ENCODE data around the gene G6PC1. TPM values are rescaled to one million over a fixed set of nuclear protein-coding genes. Genes with fewer than 3 reads are reported as not detected.
"Not testable (repeated sequence)": the region's sequence is repeated elsewhere in the genome, so short reads cannot be mapped to it uniquely, and the experiment has no call there.

The G6PC1 gene
- total RNA-seq, 1 donor from 2014 or later = not detected

DNA sequence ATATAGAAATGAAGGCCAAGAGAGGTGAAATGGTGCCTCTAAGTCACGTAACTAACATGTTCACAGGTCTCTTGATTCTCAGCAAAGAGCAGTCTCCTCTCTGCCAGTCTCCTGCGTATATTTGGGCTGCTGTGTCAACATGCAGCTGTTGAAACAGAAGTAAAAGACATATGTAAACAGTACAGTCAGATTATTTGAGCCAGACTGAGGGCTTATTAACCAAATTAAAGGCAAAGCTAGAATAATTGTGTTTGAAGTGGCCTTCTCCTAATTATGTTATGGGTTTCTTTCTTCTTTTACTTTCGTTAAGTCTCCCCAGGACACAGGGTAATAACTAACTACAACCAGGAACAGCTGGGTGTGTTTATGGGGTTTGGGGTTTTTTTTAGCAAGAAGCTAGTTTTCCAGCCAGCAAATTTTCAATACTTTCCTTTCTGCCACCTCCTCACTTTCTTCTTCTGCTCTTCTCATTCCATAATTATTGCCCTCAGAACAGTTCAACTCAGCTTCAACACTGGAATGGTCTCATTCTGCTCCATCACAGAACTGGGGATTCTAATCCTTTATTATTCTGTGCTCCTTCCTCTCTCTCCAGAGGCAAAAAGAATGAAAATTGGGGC, 18.4 kb downstream of the G6PC1 start:
- peaks cover 3% of the 10 kb centered on the region for H3K9me3 Mint-ChIP-seq
- H3K27ac Mint-ChIP-seq = no peak overlapping the region

DNA sequence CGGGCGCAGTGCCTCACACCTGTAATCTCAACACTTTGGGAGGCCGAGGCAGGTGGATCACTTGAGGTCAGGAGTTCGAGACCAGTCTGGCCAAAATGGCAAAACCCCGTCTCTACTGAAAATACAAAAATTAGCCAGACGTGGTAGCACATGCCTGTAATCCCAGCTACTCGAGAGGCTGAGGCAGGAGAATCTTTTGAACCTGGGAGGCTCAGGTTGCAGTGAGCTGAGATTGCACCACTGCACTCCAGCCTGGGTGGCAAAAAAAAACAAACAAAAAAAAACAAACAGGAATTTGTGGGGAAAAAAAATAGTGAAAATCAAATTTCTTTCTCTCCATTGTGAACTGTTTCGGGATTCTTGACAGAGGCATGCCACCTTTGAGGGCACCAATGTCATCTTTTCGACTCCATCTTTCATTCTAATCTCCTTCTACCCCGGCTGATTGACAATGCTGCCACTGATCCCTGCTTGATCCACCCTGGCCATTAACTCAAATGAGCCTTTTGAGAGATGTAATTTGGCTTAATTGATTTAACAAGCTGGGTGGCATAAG, 19.0 kb downstream of the G6PC1 start:
- not testable (repeated sequence) for H3K27me3 Mint-ChIP-seq (ENCODE audit: low read depth); H3K36me3 Mint-ChIP-seq; DNase-seq (ENCODE audit: low spot score in 2 of 2, unreplicated experiment in 2 of 2); H3K4me3 Mint-ChIP-seq; H3K9me3 Mint-ChIP-seq; H3K27ac Mint-ChIP-seq
- H3K4me1 Mint-ChIP-seq = peaks cover 25% of the 10 kb centered on the region

More for the DNA sequence above, 18.4 kb downstream of the G6PC1 start:
- Mint-ChIP-seq H3K36me3 (no peaks in the 10 kb centered on the region), H3K4me1 (peaks cover 25% of the 10 kb centered on the region), H3K4me3 (no peak overlapping the region), H3K27me3 (ENCODE audit: low read depth) (no peaks in the 10 kb centered on the region)
- no peak for DNase-seq (ENCODE audit: low spot score in 2 of 2, unreplicated experiment in 2 of 2)
- TF ChIP-seq, protein P1, sequence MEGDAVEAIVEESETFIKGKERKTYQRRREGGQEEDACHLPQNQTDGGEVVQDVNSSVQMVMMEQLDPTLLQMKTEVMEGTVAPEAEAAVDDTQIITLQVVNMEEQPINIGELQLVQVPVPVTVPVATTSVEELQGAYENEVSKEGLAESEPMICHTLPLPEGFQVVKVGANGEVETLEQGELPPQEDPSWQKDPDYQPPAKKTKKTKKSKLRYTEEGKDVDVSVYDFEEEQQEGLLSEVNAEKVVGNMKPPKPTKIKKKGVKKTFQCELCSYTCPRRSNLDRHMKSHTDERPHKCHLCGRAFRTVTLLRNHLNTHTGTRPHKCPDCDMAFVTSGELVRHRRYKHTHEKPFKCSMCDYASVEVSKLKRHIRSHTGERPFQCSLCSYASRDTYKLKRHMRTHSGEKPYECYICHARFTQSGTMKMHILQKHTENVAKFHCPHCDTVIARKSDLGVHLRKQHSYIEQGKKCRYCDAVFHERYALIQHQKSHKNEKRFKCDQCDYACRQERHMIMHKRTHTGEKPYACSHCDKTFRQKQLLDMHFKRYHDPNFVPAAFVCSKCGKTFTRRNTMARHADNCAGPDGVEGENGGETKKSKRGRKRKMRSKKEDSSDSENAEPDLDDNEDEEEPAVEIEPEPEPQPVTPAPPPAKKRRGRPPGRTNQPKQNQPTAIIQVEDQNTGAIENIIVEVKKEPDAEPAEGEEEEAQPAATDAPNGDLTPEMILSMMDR (IDR thresholded peaks at IDR 0.05; ENCODE audit: unreplicated experiment) = no peak

DNA sequence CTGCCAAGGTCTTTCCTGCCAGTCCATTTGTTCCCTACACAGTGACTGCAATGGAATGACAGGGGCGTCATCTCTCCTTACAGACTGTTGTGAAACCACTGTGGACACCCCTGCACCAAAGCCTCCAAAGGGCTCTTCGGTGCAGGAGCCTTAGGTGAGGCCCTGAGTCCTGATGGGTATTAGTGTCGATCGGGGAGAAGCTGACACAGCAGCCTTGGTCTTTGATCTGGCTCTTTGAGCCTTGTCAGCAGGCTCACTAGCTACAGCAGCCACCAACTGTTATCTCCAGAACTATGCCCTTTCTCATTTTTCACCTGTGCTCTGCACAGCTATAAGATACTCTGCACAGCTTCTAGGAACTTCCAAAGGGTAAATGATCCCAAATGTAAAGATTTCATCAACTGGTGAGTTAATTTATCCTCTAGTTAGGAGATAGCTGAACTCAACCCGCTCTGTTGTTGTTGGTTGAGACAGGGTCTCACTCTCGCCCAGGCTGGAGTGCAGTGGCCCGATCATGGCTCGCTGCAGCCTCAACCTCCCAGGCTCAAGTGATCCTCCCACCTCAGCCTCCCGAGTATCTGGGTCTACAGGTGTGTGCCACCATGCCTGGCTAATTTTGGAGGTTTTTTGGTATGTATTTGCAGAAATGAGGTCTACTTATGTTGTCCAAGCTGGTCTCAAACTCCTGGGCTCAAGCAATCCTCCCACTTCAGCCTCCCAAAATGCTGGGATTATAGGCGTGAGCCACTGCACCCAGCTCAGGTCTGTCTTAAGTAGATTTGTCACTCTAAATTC, 19.7 kb downstream of the G6PC1 start:
- Mint-ChIP-seq H3K36me3 (no peaks in the 10 kb centered on the region), H3K27ac (no peak overlapping the region), H3K4me3 (no peak overlapping the region), H3K27me3 (ENCODE audit: low read depth) (no peaks in the 10 kb centered on the region), H3K4me1 (peaks cover 25% of the 10 kb centered on the region), H3K9me3 (peaks cover 3% of the 10 kb centered on the region)
- no peak for DNase-seq (ENCODE audit: low spot score in 2 of 2, unreplicated experiment in 2 of 2)
- TF ChIP-seq, protein P1 (IDR thresholded peaks at IDR 0.05; ENCODE audit: unreplicated experiment) = no peak

DNA sequence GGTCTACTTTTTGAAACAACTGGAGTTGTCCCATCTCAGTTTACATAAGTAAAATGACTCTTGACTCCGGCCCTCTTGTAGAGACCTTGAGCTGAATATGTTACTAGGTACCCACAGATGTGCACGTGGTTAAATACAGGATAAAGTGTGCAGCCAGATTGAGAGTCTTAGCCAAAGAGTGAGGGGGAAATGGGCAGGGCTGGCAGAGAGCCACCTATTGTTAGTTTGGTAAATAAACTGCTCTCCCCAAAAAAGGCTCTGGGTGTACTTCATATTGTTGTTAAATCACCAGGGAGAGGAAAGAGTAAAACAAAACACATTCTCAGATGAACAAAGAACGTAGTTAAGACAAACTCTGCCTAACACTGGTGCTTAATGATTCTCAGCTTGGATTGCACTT, 20.3 kb downstream of the G6PC1 start:
- DNase-seq (ENCODE audit: low spot score in 2 of 2, unreplicated experiment in 2 of 2) = no peak
- Mint-ChIP-seq H3K27ac (peak overlapping the region; percentile 27), H3K27me3 (ENCODE audit: low read depth) (no peaks in the 10 kb centered on the region), H3K36me3 (no peaks in the 10 kb centered on the region), H3K4me3 (no peak overlapping the region), H3K9me3 (peaks cover 3% of the 10 kb centered on the region), H3K4me1 (peaks cover 25% of the 10 kb centered on the region)
- TF ChIP-seq, protein P1 (IDR thresholded peaks at IDR 0.05; ENCODE audit: unreplicated experiment) = no peak

DNA sequence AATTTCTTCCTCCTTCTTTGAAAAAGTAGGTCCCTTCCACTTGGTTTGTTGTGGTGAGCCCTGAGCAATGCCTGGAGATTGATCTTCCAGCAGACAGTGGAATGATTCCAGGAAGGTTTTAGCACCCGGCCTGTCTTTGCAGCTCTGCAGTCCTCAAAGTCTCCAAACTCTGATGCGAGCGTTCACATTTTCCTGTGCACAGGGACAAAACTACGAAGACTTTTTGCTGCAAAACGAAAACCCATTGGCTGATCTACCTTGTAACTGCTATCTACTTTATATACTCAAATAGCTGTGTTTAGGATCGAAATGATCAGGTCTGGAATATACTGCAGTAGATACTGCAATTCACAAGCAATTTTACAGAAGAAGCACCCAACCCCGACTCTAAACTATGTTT, 21.7 kb downstream of the G6PC1 start:
- peaks cover 23% of the 10 kb centered on the region for H3K4me1 Mint-ChIP-seq
- no peaks in the 10 kb centered on the region for H3K36me3 Mint-ChIP-seq
- peak overlapping the region; percentile 93 for H3K27ac Mint-ChIP-seq
- H3K27me3 Mint-ChIP-seq (ENCODE audit: low read depth) = no peaks in the 10 kb centered on the region
- DNase-seq (ENCODE audit: low spot score in 2 of 2, unreplicated experiment in 2 of 2) = no peak
- no peaks in the 10 kb centered on the region for H3K9me3 Mint-ChIP-seq
- TF ChIP-seq, protein P1 (IDR thresholded peaks at IDR 0.05; ENCODE audit: unreplicated experiment) = no peak
- no peak overlapping the region for H3K4me3 Mint-ChIP-seq

DNA sequence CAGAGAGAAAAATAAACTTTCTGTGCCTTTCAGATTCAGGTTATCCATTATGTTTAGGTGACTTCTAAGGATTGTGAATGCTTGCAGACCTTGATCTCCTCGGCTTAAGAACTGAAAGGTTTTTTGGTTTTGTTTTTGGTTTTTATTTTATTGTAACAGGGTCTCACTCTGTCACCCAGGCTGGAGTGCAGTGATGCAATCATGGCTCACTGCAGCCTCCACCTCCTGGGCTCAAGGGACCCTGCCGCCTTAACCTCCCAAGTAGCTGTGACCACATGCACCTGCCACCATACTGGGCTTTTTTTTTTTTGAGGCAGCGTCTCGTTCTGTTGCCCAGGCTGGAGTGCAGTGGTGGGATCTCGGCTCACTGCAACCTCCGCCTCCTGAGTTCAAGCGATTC, 22.9 kb downstream of the G6PC1 start:
- H3K4me3 Mint-ChIP-seq; DNase-seq (ENCODE audit: low spot score in 2 of 2, unreplicated experiment in 2 of 2); H3K27ac Mint-ChIP-seq; H3K36me3 Mint-ChIP-seq; H3K9me3 Mint-ChIP-seq; H3K27me3 Mint-ChIP-seq (ENCODE audit: low read depth): not testable (repeated sequence)
- H3K4me1 Mint-ChIP-seq = peaks cover 20% of the 10 kb centered on the region
